ENCODE results near the gene IRF1.
"Not testable (repeated sequence)": the region's sequence is repeated elsewhere in the genome, so short reads cannot be mapped to it uniquely, and the experiment has no call there.

IRF1 gene

GRCh38 chr5:132444061-132444460, 46.5 kb downstream of the IRF1 start:
- DNase-seq (ENCODE audit: low spot score) (no peak), FAIRE-seq (no peak)

GRCh38 chr5:132439521-132440089, 51.0 kb downstream of the IRF1 start:
- DNase-seq (ENCODE audit: low spot score) (no peak), FAIRE-seq (no peak)

GRCh38 chr5:132438917-132439316, 51.7 kb downstream of the IRF1 start:
- FAIRE-seq (no peak), DNase-seq (ENCODE audit: low spot score) (no peak)

GRCh38 chr5:132438267-132438645, 52.3 kb downstream of the IRF1 start:
- not testable (repeated sequence) for DNase-seq (ENCODE audit: low spot score); FAIRE-seq

- DNase-seq (ENCODE audit: low spot score) (peak; percentile 53), FAIRE-seq (no peak)
These were observed 52.8 kb downstream of the IRF1 start for GRCh38 chr5:132437604-132438266.

- FAIRE-seq (no peak), DNase-seq (ENCODE audit: low spot score) (no peak)
These were observed 53.6 kb downstream of the IRF1 start for GRCh38 chr5:132436936-132437335.

- no peak for DNase-seq (ENCODE audit: low spot score)
- no peak for FAIRE-seq
These were observed 54.7 kb downstream of the IRF1 start for GRCh38 chr5:132435886-132436285.

GRCh38 chr5:132435447-132435846, 55.1 kb downstream of the IRF1 start:
- FAIRE-seq (no peak), DNase-seq (ENCODE audit: low spot score) (no peak)

- FAIRE-seq (no peak), DNase-seq (ENCODE audit: low spot score) (no peak)
These were observed 55.9 kb downstream of the IRF1 start for GRCh38 chr5:132434416-132435286.

GRCh38 chr5:132433141-132433540, 57.4 kb downstream of the IRF1 start:
- DNase-seq (ENCODE audit: low spot score) (no peak), FAIRE-seq (no peak)

- FAIRE-seq = no peak
These were observed 58.9 kb downstream of the IRF1 start for GRCh38 chr5:132431632-132432031.

More at GRCh38 chr5:132431632-132432031, 58.9 kb downstream of the IRF1 start:
- DNase-seq (ENCODE audit: low spot score) = no peak
